HG02610 (cell line): ENCODE data around the gene USP46.

Source experiments
- ATAC-seq: cut with Tn5 transposase; IDR thresholded peaks from one replicate; pipeline ENCODE4 v1.9.1; 2021; ENCODE audit warnings: mild to moderate bottlenecking, moderate library complexity; ENCODE audit not compliant: unreplicated experiment

Gene USP46

DNA sequence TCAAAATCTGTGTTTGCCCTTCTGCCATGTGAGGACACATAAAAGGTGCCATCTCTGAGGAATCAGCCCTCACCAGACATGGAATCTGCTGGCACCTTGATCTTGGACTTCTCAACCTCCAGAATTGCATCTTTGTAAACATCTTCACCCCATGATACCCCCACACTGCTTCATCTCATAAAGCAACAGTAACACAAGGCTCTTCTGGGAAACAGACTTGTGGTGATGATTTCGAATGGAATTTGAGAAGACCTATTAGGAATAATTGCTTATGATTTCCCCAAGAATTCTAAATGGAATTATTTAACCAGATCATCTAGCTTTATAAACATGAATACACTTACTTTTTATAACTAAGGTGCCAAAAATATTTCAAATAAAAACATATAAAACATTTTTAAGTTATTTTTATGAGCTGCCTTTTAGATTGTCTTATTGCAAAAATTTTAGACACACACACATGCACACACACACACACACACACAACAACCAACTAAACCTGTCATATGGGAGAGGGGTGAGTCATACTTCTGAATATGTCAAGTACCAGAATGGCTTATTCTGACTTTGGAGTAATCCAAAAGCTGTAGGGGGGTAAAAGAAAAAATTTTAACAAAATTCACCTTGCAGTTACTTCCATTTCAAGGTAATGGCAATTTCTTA lies 82.0 kb downstream of the USP46 start:
- ATAC-seq = no peak

GRCh38 chr4:52576326-52576725 lies 82.8 kb downstream of the USP46 start:
- no peak for ATAC-seq

- ATAC-seq = no peak
These were observed 83.7 kb downstream of the USP46 start for GRCh38 chr4:52575406-52575805.

- no peak for ATAC-seq
These were observed 85.1 kb downstream of the USP46 start for GRCh38 chr4:52574036-52574435.

- ATAC-seq = no peak
These were observed 85.5 kb downstream of the USP46 start for GRCh38 chr4:52573551-52573950.

DNA sequence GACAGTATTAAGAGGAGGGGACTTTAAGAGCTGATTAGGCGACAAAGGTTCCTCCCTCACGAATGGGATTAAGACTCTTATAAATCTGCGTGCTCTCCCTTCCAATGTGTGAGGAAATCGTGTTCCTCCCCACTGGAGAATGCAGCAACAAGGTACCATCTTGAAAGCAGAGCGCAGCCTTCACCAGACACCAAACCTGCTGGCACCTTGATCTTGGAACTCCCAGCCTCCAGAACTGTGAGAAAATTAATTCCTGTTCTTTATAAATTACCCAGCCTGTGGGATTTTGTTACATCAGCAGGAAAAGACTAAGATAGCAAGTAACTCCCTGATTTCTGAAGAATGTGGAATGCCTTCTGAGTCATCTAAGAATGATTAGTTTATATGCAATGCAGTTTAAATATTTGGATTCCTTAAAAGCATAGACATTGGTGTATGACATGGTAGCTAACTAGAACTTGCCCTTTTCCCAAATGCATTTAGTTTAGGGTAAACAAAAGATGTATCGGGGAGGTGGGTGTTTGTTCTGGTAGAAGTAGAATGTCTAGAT lies 86.1 kb downstream of the USP46 start:
- ATAC-seq = no peak

DNA sequence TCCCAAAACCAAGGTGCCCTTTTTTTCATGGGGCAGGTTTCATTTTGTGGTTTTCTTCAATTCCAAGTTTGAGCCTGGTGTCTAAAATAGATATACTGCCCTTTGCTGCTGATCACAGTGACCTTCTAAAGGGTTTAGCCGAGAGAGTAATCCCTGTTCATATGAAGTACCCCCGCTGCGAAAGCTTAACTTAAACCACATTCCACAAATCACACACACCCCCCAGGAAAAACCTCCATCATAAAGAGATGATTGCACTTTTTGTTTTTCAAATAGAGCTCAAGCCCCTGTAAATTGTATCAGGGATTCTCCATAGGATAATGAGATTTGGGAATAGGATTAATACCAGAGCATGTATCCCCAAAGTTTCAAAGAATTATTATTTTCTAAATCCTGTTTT lies 90.8 kb downstream of the USP46 start:
- ATAC-seq = no peak

DNA sequence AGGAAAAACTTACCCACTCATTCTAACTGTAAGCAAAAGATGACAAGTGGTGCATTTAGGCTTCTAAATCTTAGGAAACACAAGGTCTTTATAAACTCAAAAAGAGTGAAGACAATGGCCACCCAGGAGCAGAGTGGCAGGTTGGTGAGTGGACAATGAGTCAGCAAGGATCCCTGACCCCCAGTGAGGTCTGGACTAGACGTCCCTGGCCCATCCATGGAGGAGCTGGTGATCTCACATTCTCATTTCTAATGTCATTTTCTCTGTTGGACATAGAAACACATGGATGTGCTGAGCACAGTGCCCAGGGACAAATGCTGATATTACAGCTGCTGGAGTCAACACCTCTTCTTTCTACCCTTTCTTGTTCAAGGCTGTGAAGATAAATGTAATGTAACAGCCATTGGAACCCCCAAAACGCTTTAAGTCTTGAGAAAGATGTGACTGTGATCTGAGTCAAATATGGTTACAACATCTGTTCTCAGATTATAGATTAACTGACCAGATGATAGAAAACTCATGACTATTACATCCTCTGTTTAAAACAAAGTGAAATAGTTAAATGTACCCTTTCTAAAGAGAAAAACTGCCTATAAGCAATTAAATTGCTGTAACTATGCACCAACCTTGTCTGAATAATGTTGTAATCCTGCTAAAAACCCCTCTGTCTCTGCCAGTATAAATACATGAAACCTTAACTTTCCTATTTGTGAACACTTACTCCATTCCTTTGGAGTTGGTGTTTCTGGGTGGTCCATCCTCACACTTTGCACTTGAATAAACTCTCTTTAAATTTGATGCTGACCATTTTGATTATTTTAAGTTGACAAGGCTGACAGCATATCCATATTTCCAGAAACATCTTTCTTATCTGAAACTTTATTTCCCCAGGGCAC lies 92.7 kb downstream of the USP46 start:
- no peak for ATAC-seq

- no peak for ATAC-seq
These were observed 98.2 kb downstream of the USP46 start for GRCh38 chr4:52560844-52561280.

- ATAC-seq = no peak
These were observed 103.8 kb downstream of the USP46 start for GRCh38 chr4:52555356-52555716.

DNA sequence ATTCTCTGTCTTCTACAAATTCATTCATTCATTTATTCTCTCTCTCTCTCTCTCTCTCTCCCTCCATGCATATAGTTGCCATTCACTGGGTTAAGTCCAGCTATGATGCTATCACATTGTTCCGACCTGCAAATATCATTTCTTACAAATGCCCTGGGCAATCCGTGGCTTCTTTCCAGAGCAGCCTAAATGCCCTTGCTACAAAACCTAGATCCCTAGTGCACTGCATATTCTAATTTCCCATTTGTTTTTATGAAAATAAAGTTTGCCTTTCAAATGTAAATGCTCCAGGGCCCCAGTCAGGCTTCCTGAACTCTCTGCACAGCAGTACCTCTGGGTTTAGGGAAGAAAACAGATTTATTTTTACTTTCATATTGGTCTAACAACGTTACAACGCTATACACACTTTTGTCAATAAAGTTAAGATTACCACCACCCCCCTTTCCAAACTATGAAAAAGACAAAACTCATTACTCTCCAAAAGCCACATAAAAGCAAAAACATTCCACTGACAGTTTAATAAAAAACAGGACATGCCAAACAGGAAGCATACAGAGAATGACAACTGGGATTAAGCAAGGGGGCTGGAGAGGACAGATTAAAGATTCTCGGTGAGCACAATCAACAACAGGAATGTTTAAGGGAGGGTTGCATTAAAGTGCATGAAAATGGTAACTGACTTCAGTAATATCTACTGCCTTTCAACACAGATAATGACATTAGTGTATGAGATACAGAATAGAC lies 104.3 kb downstream of the USP46 start:
- no peak for ATAC-seq

DNA sequence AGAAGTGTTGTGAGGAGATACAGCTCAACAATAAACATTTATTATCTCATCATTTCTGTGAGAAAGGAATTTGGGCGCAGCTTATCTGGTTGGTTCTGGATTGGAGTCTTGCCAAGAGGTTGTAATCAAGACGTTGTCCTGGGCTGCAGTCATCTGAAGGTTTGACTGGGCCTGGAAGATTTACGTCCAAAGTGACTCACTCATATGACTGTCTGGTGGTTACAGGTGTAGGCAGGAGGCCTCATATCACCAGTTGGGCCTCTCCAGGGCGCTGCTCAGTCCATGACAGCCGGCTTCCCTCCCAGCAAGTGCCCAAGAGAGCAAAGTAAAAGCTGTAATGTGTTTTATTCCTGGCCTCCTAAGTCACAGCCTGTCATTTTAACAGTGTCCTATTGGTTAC lies 106.3 kb downstream of the USP46 start:
- ATAC-seq = no peak

DNA sequence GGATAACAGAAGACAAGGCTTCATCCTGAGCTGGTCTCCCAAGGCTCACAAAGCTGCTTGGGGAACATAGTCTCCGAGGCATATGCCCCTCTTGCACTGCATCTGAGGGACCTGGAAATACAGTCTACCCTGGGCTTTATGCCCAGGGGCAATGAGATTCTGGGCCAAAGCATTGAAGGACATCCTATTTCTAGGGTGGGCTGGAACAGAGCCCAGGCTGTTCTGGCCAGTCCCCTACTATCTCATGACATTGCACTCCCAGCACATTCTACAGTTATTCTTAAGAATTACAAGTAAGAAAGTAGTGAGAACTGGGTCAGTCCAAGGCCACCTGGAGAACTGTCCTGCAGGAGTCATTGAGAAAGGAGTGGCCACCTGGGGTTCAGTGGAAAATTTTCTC lies 107.6 kb downstream of the USP46 start:
- no peak for ATAC-seq

DNA sequence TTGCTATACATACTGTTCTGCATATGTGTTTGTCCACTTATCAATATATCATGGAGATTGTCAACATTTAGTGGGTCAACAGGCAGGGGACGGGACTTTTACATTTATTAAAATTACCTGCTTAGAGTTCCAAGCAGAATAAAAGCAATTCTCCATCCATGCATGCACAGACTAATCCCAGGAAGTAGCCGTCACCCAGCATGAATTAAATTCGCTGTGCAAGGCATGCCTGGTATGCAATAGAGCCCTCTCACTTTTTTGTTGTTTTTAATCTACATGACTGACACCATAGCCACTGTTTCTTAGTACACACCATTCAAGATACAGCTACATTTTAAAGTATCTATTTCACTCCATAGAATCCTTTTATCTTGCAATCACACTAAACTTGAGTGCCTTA lies 108.9 kb downstream of the USP46 start:
- no peak for ATAC-seq

DNA sequence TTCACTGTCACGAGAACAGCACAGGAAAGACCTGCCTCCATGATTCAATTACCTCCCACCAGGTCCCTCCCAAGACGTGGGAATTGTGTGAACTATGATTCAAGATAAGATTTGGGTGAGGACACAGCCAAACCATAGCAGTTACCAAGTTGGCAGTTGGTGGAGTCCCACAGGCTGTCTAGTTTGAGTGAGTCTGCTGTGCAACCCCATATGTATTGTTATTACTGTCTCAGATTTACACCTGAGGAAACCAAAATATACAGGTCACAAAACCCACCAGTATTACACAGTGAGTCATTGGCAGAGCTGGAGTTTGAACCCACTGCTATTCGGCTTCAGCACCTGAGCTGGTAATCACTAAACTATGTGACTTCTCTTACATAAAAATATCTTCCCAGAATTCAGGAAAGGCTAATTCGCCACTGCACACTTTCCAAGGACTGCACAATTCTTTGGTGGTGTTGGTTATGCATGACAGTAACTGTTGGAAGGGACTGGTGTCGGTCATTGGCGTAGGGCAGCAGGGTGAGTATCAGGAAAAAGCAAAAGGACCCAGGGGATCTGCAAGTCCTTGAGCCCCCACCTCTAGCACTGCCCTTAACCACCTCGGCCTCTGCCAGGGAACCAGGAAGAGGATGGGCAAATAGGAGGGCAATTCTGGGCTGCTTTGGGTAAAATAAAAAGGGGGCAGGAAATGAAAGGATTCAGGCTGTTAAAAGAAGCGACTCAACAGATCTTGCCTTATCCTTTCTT lies 110.1 kb downstream of the USP46 start:
- ATAC-seq = no peak

GRCh38 chr4:52546449-52546848 lies 112.7 kb downstream of the USP46 start:
- no peak for ATAC-seq

DNA sequence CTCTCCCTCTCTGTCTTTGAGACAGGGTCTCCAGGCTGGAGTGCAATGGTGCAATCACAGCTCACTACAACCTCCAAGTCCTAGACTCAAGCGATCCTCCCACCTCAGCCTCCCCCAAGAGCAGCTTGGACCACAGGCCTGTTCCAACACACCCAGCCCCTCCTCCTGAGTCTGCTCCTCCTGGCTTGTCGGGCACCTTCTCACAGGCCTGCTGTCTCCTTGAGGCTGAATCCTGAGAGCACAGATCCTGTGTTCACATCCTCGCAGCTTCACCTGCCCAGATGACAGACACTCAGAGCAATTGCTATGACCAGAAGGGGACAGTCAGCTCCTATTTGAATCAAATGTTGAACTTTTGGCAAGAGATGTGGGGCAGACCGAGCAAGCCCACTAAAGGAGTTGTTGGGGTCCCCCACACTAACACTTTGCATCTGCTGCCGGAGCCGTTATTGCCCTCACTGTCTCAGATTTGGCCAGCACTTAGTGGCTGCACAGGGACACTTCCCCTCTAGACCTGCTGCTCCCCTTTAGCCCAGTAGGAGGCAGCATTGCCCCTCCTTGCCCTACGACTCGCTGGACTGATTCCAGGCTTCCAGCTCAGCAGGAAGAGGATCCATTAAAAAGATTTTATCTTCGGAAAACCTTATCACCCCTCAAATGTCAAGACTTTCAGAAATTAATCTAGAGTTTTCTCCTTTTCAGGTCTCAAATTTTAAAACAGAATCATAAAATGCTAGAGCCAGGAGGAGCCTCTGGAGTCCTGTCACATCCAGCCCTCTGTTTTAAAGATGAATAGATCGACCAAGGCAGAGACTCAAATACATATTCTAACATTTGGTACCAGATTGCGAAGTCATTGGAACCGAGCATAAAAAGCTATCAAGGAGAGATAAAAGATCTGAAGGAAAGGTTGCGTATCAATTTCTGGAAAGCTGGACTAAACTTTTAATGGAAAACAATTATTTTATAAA lies 113.7 kb downstream of the USP46 start:
- ATAC-seq = peak; percentile 82
